HG02852 (cell line): Measurements from ENCODE around the gene GNAT3.

ENCODE experiments used
- ATAC-seq: cut with Tn5 transposase; IDR thresholded peaks from one replicate; pipeline ENCODE4 v1.9.1; 2021; ENCODE audit warnings: mild to moderate bottlenecking, moderate library complexity; ENCODE audit not compliant: unreplicated experiment

The GNAT3 gene

DNA sequence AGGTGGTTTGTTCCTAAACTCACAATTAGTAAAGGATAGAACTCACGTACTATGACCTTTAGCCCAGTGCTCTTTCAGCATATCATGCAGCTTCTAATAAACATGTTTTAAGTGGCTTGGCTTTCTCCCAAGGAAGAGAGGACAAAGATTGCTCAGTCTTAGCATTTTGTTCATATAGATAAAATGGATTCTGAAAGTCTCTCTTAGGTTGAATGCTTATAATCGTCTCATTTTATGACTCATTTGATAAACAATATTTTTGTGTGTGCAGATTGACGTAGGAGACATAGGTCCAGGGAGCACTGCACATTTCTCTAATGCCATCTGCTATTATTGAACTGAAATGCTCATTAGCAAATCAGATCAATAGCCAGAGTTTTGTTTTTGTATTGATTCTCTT, 44.8 kb downstream of the GNAT3 start:
- ATAC-seq: no peak

DNA sequence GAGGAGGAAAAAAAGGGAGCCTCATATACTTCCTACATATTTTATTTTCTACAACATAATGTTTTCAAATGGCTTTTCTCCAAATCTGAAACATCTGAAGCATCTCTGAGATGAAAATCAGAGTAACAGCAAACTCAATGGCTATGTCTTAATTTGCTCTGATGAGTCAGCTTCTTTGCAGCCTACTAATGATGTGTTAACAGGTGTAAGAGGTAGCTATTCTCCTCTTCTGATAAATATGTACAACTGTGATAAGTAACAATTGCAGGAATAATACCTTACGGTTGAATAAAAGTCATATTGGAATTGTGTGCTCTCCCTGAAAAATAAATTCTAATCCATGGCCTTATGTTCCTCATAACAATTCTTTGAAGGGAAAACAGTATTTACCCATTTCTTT, 45.2 kb downstream of the GNAT3 start:
- ATAC-seq: no peak

DNA sequence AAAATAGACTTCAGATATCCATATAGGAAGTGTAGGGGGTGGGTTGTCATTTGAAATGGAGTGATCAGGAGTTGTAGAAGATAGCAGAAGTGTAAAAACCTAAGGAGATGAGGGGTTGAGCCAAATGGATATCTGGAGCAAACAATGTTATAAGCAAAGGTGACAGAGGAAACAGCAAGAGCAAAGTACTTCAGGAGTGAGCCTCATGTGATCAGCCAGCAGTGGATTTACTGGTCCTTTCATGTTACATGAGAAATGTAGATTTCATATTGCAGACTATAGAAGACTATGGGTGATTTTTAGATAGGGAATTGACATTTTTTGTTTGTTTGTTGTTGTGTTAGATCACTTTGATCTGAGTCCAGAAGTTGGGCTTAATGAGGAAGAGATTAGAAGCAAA, 47.7 kb downstream of the GNAT3 start:
- no peak for ATAC-seq

DNA sequence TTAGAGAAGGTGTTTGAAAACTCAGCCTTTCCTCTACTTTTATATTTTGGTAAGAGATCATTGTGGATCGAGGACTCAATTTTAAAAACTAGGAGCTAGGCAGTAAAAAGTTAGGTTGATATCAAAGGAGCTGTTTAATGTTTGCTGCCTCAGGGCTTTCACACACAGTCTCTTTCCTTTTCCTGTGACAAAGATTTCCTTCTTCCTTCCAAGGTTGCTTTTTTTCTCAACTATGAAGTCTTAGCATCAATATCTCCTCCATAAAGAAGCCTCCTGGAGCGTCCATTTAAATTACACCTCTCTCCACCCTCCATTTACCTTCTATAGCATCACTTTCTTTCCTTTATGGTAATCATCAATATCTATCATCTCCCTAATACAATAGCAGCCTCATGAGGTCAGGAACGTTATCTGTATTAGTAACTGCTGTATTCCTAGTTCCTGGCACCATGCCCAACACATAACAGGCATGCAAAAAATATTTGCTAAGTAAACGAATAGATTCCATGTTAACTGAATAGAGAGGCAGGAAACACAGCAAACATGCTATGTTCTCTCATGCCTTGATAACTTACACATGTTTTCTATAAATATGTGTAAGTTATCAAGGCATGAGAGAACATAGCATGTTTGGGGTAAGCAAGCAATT, 48.5 kb downstream of the GNAT3 start:
- no peak for ATAC-seq

DNA sequence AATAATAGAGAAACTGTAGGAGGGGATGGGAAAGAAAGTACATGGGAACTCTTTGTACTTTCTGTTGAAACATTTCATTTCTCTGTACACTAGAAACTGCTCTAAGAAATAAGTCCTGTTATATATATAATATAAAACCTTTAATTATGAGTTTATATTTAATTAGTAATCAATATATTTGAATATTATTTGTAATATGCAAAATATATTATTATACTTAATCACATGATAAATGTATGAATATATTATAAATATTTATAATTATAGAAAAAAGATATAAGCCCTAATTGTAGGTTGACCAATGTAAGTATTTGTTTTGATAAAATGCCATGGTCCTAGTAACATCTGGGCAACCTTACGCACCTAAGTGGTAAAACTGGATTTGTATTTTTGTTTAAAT, 51.0 kb downstream of the GNAT3 start:
- ATAC-seq: no peak

DNA sequence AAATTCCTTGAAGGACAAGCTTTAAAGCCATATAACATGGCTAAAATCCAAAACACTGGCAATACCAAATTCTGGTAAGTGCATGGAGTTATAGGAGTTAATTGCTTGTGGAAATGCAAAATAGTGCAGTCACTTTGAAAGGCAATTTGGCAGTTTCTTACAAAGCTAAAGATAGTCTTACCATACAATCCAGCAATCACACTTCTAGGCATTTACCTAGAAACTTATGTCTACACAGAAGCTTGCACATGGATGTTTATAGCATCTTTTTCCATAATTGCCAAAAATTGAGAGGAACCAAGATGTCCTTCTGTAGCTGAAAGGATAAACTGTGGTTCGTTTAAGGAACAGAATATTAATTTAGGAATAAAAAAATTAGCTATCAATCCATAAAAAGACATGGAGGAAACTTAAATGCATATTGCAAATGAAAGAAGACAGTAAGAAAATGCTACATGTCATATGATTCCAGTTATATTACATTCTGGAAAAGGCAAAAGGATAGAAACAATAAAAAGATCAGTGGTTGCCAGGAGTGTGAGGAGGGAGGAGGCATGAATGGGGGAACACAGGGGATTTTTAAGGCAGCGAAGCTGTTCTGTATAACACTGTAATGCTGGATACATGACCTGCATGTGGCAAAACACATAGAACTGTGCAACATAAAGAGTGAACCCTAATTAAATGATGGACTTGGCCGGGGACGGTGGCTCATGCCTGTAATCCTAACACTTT, 51.9 kb downstream of the GNAT3 start:
- no peak for ATAC-seq

DNA sequence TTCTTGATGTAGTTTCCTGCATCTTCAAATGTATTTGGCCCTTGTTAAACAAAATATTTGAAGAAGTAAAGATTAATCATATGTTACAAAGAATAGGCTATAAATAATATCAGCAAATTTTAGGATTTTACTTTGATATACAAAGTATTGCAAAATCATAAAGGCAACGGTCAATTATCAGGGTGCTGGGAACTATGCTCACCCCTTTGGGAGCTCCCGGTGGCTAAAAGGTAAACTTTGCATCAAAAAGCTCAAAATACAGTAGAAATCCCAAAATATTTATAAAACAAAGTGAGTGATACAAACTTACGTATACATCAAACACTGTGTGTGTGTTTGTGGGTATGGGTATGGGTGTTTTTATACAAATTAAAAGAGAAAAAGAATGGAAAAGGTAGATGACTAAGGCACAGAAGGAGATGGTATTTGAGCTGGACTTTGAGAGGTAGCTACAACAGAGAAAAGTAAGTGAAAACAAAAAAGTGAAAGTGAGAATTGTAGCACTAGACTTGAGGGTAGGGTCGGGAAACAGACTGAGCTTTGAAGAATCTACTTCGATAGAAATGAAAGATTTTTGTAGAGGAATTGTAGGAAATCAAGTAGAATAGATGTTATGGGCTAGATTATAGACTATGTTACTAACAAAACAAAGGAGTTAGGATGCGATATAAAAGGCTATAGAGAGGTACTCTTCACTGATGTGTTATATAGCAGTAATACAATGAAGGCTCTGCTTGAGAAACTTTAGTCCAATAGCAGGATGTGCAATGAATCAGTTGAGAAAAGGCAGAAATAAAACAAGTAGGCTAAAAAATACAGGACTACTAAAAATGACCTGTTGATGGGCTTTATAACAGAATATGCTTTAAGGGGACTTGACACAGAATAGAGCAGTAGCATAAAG, 52.8 kb downstream of the GNAT3 start:
- ATAC-seq: no peak

DNA sequence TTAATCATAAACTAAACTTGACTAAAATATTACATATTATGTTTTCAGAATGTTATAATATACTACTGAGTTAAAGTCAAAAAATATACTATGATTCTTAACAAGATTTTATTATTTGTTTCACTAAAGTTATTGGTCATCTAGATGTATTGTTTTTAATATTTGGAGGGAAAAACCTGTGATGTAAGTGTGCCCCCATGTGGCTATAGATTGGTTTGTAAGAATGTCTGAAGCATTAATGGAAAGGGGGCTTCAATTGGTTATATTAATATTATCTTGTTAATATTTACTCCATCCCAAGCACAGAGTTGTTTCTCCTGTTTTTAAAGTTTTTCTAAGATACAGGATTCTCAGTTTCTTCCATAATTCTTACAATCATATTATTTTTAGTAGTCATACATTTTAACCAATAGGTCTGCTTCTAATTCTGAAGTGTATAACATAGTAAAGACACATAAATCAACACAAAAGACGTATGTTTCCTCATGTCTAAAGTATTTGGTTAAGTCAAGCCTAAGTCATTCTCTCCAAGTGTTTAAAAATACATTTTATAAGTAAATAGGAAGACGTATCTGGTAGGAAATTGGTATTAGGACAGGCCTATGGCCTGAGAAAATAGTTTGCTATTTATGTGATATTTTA, 58.0 kb downstream of the GNAT3 start:
- ATAC-seq: no peak

DNA sequence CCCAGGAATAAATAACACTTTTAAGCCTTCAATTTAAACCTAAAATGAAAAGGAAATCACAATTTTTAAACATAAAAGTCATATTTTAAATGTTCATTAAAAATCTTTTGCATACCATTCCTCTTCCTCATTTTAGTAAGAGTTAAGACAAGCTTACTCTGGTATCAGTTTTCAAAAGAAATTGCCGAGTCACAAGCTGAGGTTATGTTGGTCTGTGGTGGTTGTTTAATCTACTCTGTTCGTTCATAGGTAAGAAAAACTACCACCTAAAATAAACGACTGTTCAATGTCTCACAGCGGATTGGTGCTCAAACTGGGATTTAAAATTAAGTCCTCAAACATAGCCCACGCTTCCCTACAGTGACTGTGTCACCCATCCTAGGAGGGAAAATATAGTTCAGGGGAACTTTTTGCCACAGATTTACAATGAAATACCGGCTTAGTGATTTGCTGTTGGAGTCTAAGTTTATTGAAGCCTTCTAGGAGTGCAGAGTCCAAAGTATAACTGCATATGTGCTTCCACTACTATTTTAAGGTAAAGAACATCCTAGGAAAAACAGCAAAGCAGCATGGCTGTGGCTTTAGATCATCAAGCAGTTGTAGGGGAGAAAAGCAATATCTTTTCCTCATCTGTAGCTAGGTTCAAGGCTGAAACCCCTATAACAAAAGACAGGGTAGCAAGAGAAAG, 61.1 kb downstream of the GNAT3 start:
- ATAC-seq: no peak

DNA sequence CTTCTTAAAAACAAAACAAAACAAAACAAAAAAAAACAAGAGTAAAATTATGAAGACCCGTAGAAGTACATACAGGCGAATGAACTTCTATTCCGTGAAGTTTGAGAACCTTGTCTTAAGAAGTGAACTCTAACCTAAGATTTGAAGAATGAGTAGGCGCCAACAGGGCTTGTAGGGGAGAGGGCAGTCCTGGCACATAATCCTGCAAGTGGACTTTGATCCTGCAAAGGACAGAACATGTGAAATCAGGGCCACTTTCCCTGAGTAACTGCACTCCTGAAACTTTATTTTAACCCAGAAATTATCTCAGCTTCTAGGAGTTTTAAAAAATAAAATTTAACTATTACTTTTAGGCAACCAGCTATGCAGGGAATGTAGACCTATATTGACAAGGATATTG, 62.0 kb downstream of the GNAT3 start:
- ATAC-seq: no peak

DNA sequence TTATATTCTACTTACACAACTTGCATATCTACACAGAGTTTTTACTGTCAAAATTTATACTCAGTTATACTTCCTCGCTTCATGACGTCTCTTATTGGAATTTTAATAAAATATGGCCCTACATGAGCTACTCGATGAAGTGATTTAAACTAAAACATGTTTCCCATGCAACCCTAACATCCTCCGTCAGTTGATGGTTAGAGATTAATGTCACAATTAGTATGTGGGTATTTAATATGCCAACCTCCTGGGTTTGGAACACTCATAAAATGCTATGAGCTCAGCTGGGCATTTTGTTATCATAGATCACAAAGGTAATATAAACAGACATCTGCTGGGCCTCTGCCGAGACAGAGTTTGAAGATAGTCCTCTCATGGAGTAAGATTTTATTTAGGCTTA, 66.5 kb downstream of the GNAT3 start:
- no peak for ATAC-seq

DNA sequence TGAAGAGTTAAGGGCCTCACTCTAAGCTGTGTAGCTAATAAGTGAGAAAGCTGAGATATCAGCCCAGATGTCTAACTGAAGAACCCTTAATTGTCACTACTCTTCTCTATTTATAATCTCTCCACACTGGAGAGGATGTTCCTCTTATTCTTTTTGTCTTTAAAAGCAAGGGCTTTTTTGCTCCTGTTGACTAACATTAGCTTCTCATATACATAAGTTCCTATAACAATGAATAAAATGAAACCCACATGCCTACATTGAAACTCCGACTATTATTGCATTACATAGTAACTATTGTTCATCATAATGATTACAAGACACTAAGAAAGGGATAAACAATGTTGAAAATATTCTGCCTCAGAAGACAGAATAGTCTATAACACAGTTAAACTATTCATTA, 67.1 kb downstream of the GNAT3 start:
- no peak for ATAC-seq

DNA sequence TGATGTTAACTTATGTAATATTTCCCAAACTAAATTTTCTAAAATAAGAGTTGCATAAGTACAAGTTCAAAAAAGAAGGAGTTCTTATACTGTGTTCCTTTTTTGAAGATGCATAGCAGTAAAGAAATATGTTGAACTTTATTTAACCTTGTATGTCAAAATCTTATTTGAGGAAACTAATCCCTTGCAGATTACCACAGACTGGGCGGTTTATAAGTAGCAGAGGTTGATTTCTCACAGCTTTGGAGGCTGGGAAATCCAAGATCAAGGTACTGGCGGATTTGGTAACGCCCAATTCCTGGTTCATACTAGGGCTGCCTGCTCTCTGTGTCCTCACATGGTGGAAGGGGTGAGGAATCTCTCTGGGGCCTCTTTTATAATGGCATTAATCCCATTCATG, 68.5 kb downstream of the GNAT3 start:
- ATAC-seq: no peak

DNA sequence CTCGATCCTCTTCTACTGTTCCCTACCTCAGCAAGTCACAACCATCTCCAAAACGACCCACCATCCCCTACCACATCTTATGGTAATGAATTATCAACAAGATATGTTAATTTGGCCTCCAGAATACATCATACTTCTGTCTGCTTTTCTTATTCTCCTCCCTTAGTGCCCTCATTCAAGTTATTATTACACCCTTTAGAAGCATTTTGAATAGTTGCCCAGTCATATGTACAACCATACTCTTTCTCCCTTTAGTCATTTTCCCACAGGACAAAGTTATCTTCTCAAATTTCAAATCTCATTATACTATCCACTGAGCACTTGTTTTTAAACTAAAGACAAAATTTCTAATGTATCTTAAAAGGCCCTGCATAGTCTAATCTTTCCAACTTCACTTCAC, 71.0 kb downstream of the GNAT3 start:
- ATAC-seq: no peak

DNA sequence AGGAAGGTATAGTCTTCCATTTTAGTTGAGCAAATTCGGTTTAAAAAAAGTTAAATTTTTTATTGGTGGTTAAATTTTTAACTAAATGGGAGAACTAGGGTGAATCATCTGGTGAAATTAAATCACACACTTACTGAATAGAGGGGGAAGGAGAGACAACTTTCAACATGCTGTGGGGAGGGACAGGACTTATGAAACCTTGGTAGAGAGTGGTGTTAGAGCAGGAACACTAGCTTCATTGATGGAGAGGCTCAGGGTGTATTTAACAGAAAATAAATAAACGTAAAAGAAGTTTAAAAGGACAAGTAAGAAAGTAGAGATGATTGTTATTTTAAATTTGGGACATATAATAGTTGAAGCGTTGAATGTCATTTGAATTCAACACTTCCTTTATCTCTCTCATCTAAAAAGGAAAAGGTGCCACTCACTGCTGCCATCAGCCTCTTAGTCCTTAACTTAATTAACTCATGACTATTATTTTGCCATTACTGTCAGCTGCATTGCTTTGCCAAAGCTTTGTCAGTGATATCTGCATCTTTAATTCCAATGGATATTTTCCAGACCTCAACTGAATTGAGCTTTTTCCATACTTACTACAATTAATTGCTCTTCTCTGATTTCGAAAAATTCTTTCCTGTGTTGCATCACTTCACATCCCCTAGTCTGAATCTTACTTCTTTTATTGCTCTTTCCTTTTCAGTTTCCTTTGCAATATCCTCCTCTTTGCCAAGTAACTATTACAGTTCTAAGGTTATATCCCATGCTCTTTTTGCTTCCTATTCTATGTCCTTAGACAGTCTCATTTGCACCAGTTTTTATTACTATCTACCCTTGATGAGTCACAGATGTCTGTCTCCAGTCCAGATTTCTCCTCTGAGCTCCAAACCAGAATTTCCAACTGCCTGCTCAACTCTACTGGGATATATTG, 71.7 kb downstream of the GNAT3 start:
- ATAC-seq: no peak

DNA sequence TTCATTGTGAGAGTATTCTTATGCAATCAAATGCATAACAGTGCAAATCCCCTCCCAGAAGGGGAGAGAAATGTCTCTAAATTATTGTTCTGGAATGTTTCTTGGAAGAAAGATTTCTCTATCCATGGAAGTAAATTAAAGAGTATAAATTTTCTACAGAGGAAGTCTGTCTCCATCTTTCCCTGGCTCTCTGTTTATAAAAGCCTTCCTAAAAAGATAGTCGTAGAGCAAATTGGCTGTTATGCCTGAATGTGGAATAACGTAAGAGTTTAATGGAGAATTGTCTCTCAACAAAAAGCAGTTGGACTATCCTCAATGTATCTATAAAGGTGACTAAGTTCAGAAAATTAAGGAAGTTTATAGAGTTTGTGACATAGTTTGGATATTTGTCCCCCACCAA, 76.3 kb downstream of the GNAT3 start:
- ATAC-seq: no peak

DNA sequence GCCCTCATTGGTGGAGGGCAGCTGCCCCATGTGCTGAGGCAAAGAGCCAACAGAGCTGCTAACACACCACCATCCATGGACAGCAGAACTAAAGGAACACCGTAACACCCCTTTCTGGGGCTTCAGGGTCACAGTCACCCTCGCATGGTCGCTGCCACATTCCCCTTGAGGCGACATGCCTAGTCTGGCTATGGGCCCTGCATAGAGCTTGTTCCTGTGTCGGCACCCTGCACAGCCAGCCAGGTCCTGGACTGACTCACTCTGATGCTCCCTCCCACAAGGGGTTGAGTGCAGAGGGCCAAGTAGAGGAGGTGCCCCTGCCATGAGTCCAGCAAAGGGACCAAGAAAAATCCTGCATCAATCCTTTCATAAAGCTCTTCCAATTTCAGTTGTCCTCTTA, 77.8 kb downstream of the GNAT3 start:
- ATAC-seq: no peak

DNA sequence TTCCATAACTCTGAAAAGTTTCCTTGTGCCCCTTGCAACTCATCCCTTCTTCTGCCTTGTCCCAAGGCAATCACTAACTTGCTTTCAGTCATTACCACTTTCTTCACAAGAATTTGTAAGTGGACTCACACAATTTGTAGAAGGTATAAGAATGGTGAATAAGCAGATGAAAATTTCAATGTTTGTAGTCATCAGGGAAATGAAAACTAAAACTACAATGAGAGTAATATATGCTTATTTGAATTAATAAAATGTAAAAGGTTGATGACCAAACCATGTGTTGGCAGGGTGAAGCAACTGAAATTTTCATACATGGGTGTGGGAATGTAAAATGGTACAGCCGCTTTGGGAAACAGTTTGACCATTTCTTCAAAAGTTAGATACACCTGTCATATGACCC, 79.7 kb downstream of the GNAT3 start:
- no peak for ATAC-seq

DNA sequence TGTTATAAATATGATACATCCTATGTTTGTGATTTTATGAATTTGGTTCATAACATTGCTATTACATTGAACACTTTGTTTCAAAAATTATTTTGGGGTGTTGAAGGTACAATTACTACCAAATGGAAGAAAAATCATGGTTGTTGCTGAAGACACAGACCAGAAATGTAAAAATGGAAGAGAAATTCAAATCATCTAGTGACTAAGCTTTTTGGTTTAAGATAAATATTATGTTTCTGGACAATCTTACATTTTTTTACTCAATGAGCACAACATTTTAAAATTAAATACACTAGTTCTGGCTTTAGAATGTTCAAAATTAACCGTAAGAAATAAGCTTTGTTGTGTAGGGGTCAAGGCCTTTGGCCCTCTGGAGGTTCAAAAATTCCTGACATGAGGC, 82.7 kb downstream of the GNAT3 start:
- ATAC-seq: no peak
